Measurements from ENCODE around the gene OR2B6.
"Not testable (repeated sequence)": the region's sequence is repeated elsewhere in the genome, so short reads cannot be mapped to it uniquely, and the experiment has no call there.

DNA sequence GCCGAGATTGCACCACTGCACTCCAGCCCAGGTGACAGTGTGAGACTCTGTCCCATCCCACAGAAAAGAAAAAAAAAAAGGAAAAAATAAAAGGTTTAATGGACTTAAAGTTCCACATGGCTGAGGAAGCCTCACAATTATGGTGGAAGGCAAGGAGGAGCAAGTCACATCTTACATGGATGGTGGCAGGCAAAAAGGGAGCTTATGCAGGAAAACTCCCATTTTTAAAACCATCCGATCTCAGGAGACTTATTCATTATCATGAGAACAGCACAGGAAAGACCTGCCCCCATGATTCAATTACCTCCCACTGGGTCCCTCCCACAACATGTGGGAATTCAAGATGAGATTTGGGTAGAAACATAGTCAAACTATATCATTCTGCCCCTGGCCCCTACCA, 29.0 kb upstream of the OR2B6 start:
- not testable (repeated sequence) for TF ChIP-seq CTCF, POLR2A (IDR thresholded peaks at IDR 0.05)

All from esophagus squamous epithelium (tissue), 4 donors.